Heart left ventricle (tissue), 13 donors: ENCODE measurements around the gene VAT1L.

Source experiments
- CTCF ChIP-seq, 12 donors: fragments of 200-600 bp; sonication (generic) in 4 of 12; IDR thresholded peaks; one replicate each; pipeline versions ENCODE4 v1.5.0 to v1.8.0; 2018 to 2022; ENCODE audit warnings: antibody characterized with exemption in 12 of 12, mild to moderate bottlenecking in 5 of 12
- POLR2A ChIP-seq, 2 donors: fragments of 450-650 bp; IDR thresholded peaks; one replicate each; pipeline ENCODE4 v1.6.1; 2017; ENCODE audit warnings: antibody characterized with exemption in 2 of 2, mild to moderate bottlenecking in 2 of 2, moderate library complexity in 2 of 2
- donor health status: ischemic (EF 13 %, LVEDD 7.1; RV severe dilation, severe dysfunction).
- donor health status: DM: no; HTN: yes; CAD: no.
- donor health status: DM: no; HTN: no; CAD: no.
- donor health status: ischemic (EF 25% LVEDD 6.9; RV normal size, moderate dysfunction).
- donor health status: ischemic (EF 25% LVEDD 5.7; RV mildly dilated, moderate dysfunction).
- donor health status: ischemic (EF 35%, LVEDD 5.7; RV mildly dilated, moderate dysfunction).
- donor health status: nonischemic (EF 11% LVEDD 7.7; RV severe dilation, severe dysfunction).
- donor health status: DM: yes; HTN: yes; CAD: no.
- donor health status: PGD.
- donor health status: ischemic (EF 29% LVEDD 5.4; RV normal size, mild dysfunction).
- donor health status: nonischemic (EF 23%, LVEDD 6.1; RV moderate dilation, normal function).

GRCh38 chr16:77843405-77843804, 55.0 kb downstream of the VAT1L start:
- no peak for TF ChIP-seq CTCF (IDR thresholded peaks at IDR 0.05)
- no peak for TF ChIP-seq POLR2A (IDR thresholded peaks at IDR 0.05)
